Keratinocyte (primary cell): Measurements from ENCODE around the gene LARGE1.

Experiments
- CTCF ChIP-seq, 3 experiments: IDR thresholded peaks in 1 of 3; conservative IDR thresholded peaks in 1 of 3; optimal IDR thresholded peaks in 1 of 3; 2 replicates in 2 of 3; 3 replicates in 1 of 3; pipeline versions ENCODE3 to v1.5.1; 2011; ENCODE audit warnings: low read length in 3 of 3, mild to moderate bottlenecking in 3 of 3, moderate library complexity in 2 of 3, control low read depth in 1 of 3, inconsistent platforms in 1 of 3; ENCODE audit not compliant: insufficient read depth in 2 of 3; ENCODE audit errors: extremely low read depth in 1 of 3
- EZH2 ChIP-seq: IDR thresholded peaks from one replicate; pipeline ENCODE4 v1.6.1; 2012; ENCODE audit warnings: inconsistent platforms, mild to moderate bottlenecking, low read length, moderate library complexity

GRCh38 chr22:33271390-33272161, 648.7 kb downstream of the LARGE1 start:
- TF ChIP-seq CTCF (optimal IDR thresholded peaks at IDR 0.05 in 1 of 3, IDR thresholded peaks at IDR 0.05 in 1 of 3, conservative IDR thresholded peaks at IDR 0.05 in 1 of 3; ENCODE audit: extremely low read depth in 1 of 3, insufficient read depth in 2 of 3, low read length in 3 of 3) (no peak), EZH2 (no peak)
